HepG2 (cell line): ENCODE measurements around the gene TSPAN31. TPM values are rescaled to one million over a fixed set of nuclear protein-coding genes. Genes with fewer than 3 reads are reported as not detected.

Experiments used
- AFF4 ChIP-seq: sonication (generic); formaldehyde crosslinking; IDR thresholded peaks from 2 replicates; pipeline ENCODE4 v1.4.0; 2020; ENCODE audit warnings: missing genetic modification reagents
- BCL3 ChIP-seq: sonication (generic); formaldehyde crosslinking; IDR thresholded peaks from 2 replicates; pipeline ENCODE4 v1.5.1; 2020; ENCODE audit warnings: mild to moderate bottlenecking, missing genetic modification reagents, moderate library complexity
- CREB3 ChIP-seq: sonication (generic); formaldehyde crosslinking; IDR thresholded peaks from 2 replicates; pipeline ENCODE4 v1.5.0; 2020; ENCODE audit warnings: missing genetic modification reagents
- FOXA3 ChIP-seq: IDR thresholded peaks from 2 replicates; pipeline ENCODE4 v1.6.1; 2016; ENCODE audit warnings: missing genetic modification reagents, missing compliant biosample characterization
- IKZF5 ChIP-seq: IDR thresholded peaks from 2 replicates; pipeline ENCODE4 v1.6.1; 2018; ENCODE audit warnings: missing genetic modification reagents, mild to moderate bottlenecking, missing compliant biosample characterization
- NCOR1 ChIP-seq: fragments of 200-600 bp; sonication (generic); IDR thresholded peaks from 2 replicates; pipeline ENCODE4 v1.7.0; 2017; ENCODE audit warnings: antibody characterized with exemption, low read length, borderline replicate concordance
- PHF21A ChIP-seq: sonication (generic); formaldehyde crosslinking; IDR thresholded peaks from 2 replicates; pipeline ENCODE4 v1.5.0; 2020; ENCODE audit warnings: mild to moderate bottlenecking, missing genetic modification reagents
- THAP7 ChIP-seq: sonication (generic); formaldehyde crosslinking; IDR thresholded peaks from 2 replicates; pipeline ENCODE4 v1.8.1; 2023; ENCODE audit warnings: mild to moderate bottlenecking, missing genetic modification reagents
- ZNF17 ChIP-seq: sonication (generic); formaldehyde crosslinking; IDR thresholded peaks from 2 replicates; pipeline ENCODE4 v1.5.0; 2020; ENCODE audit warnings: mild to moderate bottlenecking, missing genetic modification reagents
- ZNF468 ChIP-seq: sonication (generic); formaldehyde crosslinking; IDR thresholded peaks from 2 replicates; pipeline ENCODE4 v1.8.0; 2022; ENCODE audit warnings: mild to moderate bottlenecking, moderate library complexity, missing genetic modification reagents
- ZNF580 ChIP-seq: IDR thresholded peaks from 2 replicates; pipeline ENCODE4 v1.6.1; 2016; ENCODE audit warnings: low read depth, borderline replicate concordance
- ZNF670 ChIP-seq: sonication (generic); formaldehyde crosslinking; IDR thresholded peaks from 2 replicates; pipeline ENCODE4 v1.8.0; 2022; ENCODE audit warnings: mild to moderate bottlenecking, missing genetic modification reagents, borderline replicate concordance
- ZNF839 ChIP-seq: sonication (generic); formaldehyde crosslinking; IDR thresholded peaks from 2 replicates; pipeline ENCODE4 v1.4.0; 2020; ENCODE audit warnings: missing genetic modification reagents, mild to moderate bottlenecking, borderline replicate concordance
- polyA plus RNA-seq, 8 experiments: library from polyadenylated mRNA; depleted of rRNA in 3 of 8; stranded (reverse) in 7 of 8; unstranded in 1 of 8; fragments of >200 nt; fragmentation: Illumina TruSeq in 4 of 8; extraction: Trizol in 4 of 8; gene quantifications; 2 replicates each; pipeline versions ENCODE4 v1.2.1 to v1.2.3, GENCODE V29; 2011 to 2016; ENCODE audit warnings: low read depth in 4 of 8, missing spikeins in 1 of 8, mixed read lengths in 1 of 8; ENCODE audit not compliant: insufficient read depth in 1 of 8
- total RNA-seq, 5 experiments: library from RNA; depleted of rRNA; stranded (reverse); fragments of >200 nt; fragmentation: Illumina TruSeq; extraction: Trizol; gene quantifications; 2 replicates each; pipeline ENCODE4 v1.2.3, GENCODE V29; 2016; ENCODE audit warnings: low read depth in 1 of 5
- TF ChIP-seq, protein P1 (sequence below): conservative IDR thresholded peaks from 2 replicates; pipeline ENCODE4 v1.6.1; 2018; ENCODE audit warnings: missing genetic modification reagents
- TF ChIP-seq, protein P2 (sequence below): sonication (generic); formaldehyde crosslinking; IDR thresholded peaks from 2 replicates; pipeline ENCODE4 v1.5.0; 2020; ENCODE audit warnings: mild to moderate bottlenecking, missing genetic modification reagents, borderline replicate concordance

TSPAN31 gene
- total and polyA plus RNA-seq, 2 of the 13 experiments (the other 11 are each of a cell fraction or from before 2014, with no cell fraction given) = 10.4 to 24.6 TPM

DNA sequence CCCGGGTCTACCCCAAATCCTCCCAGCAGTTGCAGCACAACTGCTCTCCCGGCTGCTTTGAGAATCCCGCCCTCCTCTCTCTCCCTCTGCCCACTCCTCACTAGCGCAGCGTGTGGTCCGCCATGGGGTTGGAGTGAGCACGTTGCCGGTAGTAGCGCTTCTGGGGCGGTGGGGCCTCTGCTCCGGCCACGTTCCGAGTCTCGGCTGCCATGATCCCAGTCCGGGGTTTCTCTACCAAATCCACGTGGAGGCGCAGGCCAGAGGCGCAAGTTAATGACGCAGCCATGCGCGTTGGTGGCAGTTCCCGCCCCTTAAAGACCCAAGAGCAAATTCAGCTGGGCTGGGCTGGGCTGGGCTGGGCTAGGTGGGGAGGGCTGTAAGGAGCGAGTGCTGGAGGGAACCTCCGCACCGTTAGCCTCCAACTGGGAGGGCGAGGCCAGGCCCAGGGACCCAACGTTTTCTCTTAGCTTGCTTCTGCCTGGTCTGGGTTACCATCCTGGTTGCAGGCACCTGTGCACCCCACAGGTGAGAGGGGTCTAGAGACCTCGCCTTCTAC is 27.1 kb downstream of the TSPAN31 start, which contains the start of gene METTL1 (continued):
- no peak for TF ChIP-seq AFF4 (CRISPR knock-in tag)
- TF ChIP-seq ZNF580 (CRISPR knock-in tag) = no peak
- peak; percentile 93 for TF ChIP-seq THAP7 (CRISPR knock-in tag)
- TF ChIP-seq, protein P1, sequence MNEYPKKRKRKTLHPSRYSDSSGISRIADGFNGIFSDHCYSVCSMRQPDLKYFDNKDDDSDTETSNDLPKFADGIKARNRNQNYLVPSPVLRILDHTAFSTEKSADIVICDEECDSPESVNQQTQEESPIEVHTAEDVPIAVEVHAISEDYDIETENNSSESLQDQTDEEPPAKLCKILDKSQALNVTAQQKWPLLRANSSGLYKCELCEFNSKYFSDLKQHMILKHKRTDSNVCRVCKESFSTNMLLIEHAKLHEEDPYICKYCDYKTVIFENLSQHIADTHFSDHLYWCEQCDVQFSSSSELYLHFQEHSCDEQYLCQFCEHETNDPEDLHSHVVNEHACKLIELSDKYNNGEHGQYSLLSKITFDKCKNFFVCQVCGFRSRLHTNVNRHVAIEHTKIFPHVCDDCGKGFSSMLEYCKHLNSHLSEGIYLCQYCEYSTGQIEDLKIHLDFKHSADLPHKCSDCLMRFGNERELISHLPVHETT (CRISPR knock-in tag) = 0 out of 2 replicates have a peak, but pooled peaks have one; percentile 70
- TF ChIP-seq ZNF17 (CRISPR knock-in tag) = no peak
- TF ChIP-seq, protein P2, sequence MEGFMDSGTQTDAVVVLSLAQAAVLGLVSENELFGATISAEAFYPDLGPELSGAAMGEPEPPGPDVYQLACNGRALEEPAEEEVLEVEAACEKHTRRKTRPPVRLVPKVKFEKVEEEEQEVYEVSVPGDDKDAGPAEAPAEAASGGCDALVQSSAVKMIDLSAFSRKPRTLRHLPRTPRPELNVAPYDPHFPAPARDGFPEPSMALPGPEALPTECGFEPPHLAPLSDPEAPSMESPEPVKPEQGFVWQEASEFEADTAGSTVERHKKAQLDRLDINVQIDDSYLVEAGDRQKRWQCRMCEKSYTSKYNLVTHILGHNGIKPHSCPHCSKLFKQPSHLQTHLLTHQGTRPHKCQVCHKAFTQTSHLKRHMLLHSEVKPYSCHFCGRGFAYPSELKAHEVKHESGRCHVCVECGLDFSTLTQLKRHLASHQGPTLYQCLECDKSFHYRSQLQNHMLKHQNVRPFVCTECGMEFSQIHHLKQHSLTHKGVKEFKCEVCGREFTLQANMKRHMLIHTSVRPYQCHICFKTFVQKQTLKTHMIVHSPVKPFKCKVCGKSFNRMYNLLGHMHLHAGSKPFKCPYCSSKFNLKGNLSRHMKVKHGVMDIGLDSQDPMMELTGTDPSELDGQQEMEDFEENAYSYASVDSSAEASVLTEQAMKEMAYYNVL (CRISPR knock-in tag) = no peak
- peak; percentile 56; the same call in 1 of the 2 replicates for TF ChIP-seq FOXA3 (CRISPR knock-in tag)
- no peak for TF ChIP-seq CREB3 (CRISPR knock-in tag)
- peak; percentile 68 for TF ChIP-seq PHF21A (CRISPR knock-in tag)
- no peak; the same call in 1 of the 2 replicates for TF ChIP-seq ZNF670 (CRISPR knock-in tag)
- TF ChIP-seq ZNF839 (CRISPR knock-in tag) = no peak
- TF ChIP-seq NCOR1 = no peak; the same call in 1 of the 2 replicates
- TF ChIP-seq ZNF468 = no peak
- peak; percentile 19; the same call in 1 of the 2 replicates for TF ChIP-seq BCL3
- peak; percentile 78 for TF ChIP-seq IKZF5
